ENCODE results near the gene COL6A5.

Gene COL6A5

DNA sequence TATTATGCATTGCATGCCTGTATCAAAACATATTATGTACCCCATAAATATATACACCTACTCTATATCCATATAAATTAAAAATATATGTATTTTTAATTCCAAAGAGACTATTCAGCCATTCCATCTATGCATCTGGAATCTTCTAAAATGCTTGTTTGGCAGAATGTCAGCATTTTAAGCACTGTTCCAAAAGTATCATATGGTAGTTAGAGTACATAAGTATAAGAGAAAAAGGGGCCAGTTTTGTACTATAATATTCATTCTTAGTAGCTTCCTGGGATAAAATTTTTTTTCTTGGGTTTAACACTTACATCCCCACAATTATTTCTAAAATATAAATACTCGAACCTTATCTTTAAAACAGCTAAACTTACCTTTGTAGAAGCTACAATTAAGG lies 111.1 kb downstream of the COL6A5 start:
- DNase-seq (ENCODE audit: low spot score in 2 of 2) (no peak), ATAC-seq (no peak)
- Mint-ChIP-seq H3K4me1 (no peaks in the 10 kb centered on the region), H3K36me3 (no peaks in the 10 kb centered on the region), H3K27ac (no peak overlapping the region), H3K4me3 (no peak overlapping the region), H3K9me3 (peaks cover under 1% of the 10 kb centered on the region)

DNA sequence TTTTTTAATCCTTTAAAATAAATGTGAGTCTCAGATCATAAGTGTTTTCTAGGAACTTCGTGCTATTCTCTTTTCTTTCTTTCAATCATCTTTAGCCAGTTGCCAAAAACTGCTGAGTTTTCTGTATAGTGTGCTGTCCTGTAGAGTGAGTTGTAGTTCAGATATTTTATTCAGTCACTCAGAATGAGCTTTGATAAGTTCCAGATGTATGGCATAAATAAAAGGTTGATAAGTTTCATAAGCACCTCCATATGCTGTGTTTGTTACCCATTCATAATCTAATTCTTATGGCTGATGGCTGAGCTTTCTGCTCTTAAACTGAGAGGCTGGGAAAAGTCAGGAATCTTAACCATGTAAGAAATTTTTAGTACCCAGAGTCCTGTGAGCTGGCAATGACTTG lies 112.2 kb downstream of the COL6A5 start:
- no peak for DNase-seq (ENCODE audit: low spot score in 2 of 2)
- Mint-ChIP-seq H3K4me1 (no peaks in the 10 kb centered on the region), H3K27ac (no peak overlapping the region)

DNA sequence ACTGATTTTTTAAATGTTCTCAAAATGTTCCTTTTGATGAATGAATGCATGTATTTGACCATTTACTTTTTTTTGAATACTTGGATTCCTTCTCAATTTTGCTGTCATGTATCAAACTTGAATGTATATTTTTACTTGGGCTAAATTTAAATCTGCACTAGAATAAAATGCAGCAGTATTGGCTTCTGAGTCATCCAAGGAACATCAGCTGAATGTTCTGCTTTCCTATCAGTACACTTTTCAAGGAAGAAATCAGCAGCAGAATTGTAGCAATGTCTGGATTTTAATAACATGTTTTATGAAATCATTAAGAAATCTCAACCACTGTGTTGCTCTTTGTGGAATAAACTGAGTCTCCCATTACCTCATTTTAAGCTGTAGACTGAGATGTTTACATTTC lies 114.5 kb downstream of the COL6A5 start:
- no peaks in the 10 kb centered on the region for H3K9me3 Mint-ChIP-seq
- H3K4me3 Mint-ChIP-seq, result no peak overlapping the region
- DNase-seq (ENCODE audit: low spot score in 2 of 2), result no peak
- H3K4me1 Mint-ChIP-seq, result no peaks in the 10 kb centered on the region
- ATAC-seq, result no peak
- no peaks in the 10 kb centered on the region for H3K36me3 Mint-ChIP-seq
- H3K27ac Mint-ChIP-seq, result no peak overlapping the region

More for the DNA sequence above, 112.2 kb downstream of the COL6A5 start:
- ATAC-seq, result no peak
- Mint-ChIP-seq H3K9me3 (no peaks in the 10 kb centered on the region), H3K4me3 (no peak overlapping the region), H3K36me3 (no peaks in the 10 kb centered on the region)

DNA sequence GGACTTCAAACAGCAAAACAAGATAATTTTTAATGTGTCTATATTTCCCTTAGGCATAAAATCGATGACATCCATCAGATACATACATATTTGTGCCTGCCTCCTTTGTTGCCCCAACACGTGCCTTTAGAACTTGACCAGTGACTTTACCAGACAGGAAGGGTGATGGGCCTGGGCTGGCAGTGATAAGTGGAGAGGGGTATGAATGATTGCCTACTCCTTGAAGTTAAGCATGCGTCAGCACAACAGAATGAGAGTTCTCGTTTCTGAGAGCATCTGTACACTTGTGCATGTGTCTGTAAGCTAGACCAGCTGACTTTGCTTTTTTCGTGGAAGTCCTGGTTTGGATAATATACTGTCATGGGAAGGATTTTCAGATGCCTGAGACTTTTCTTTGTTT lies 116.6 kb downstream of the COL6A5 start:
- Mint-ChIP-seq H3K27ac (no peak overlapping the region), H3K4me1 (no peaks in the 10 kb centered on the region), H3K4me3 (no peak overlapping the region), H3K9me3 (no peaks in the 10 kb centered on the region), H3K36me3 (no peaks in the 10 kb centered on the region)
- DNase-seq (ENCODE audit: low spot score in 2 of 2) (no peak), ATAC-seq (no peak)

DNA sequence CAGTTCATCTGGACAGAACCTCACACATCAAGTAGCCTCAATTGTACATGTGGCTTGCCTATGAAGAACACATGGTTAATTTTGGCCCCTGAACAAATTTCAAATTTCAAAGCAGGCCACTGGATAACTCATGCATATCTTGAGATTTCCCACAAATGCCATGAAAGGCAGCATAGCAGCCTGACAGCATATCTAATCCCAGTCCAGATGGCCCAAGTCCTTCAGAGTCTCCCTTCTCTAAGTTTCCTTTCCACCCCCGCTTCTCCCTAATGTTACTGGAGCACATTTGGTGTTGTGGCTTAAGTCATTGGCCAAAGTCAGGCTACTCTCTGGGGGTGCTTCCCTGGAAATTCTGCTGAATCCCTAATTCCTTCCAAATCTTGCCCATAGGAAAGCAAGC lies 117.7 kb downstream of the COL6A5 start:
- Mint-ChIP-seq H3K9me3 (no peaks in the 10 kb centered on the region), H3K27ac (no peak overlapping the region), H3K4me3 (no peak overlapping the region), H3K4me1 (no peaks in the 10 kb centered on the region), H3K36me3 (no peaks in the 10 kb centered on the region)
- no peak for DNase-seq (ENCODE audit: low spot score in 2 of 2)
- no peak for ATAC-seq

DNA sequence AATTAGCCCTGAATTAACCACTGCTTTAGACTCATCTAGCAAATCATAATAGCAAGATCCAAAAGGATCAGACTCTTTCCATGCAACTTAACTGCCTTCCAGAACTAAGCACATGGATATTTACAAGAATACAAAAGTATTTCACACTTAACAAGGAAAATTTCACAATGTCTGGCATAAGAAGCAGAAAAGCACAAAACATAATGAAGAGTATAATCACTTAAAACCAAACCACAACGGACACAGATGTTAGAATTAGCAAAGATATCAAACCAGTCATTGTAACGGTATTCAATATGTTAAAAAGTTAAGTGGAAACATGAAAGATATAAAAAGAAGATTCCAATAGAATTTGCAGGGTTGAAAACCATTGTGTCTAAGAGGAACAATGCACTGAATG lies 120.0 kb downstream of the COL6A5 start:
- no peaks in the 10 kb centered on the region for H3K36me3 Mint-ChIP-seq
- no peak overlapping the region for H3K4me3 Mint-ChIP-seq
- H3K4me1 Mint-ChIP-seq, result no peaks in the 10 kb centered on the region
- no peak for ATAC-seq
- no peak overlapping the region for H3K27ac Mint-ChIP-seq
- no peak for DNase-seq (ENCODE audit: low spot score in 2 of 2)
- H3K9me3 Mint-ChIP-seq, result no peaks in the 10 kb centered on the region

DNA sequence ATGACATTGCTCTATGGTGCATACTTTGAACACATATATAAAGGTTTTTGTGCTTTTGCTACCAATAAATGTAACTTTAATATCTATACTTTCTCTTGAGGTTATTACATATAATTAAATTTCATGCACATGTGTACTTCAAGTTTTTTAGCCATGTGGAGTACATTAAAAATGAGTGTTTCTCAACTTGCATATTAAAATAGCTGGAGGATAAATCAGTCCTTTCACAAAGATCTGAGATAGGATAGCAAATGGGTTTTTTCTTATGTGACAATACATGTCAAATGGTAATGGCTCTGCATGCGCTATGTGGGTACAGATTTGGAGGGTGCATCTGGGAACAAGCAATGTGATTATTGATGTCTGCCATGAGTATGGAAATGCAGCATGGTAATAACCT lies 122.8 kb downstream of the COL6A5 start:
- ATAC-seq (no peak), DNase-seq (ENCODE audit: low spot score in 2 of 2) (no peak)
- Mint-ChIP-seq H3K36me3 (no peaks in the 10 kb centered on the region), H3K27ac (no peak overlapping the region), H3K4me1 (no peaks in the 10 kb centered on the region), H3K9me3 (no peaks in the 10 kb centered on the region), H3K4me3 (no peak overlapping the region)

DNA sequence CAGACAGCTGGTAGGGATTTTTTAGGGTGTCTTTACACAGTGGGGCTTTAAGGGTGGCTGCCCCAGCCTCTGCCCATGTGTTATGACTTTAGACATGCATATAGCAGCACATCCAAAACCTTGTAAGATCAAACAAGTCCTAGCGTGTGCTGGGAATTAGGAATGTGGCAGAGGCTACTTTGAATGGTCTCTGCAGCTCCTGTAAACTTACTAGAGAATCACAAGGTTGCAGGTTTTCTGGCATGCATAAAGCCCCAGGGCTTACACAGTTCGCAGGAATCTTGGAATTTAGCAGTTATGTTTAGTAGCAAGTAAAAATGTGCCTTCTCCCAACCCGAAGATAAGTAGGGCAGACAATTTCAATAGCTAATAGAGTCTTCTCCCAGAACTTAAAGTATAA lies 124.7 kb downstream of the COL6A5 start:
- no peak for ATAC-seq
- H3K36me3 Mint-ChIP-seq, result no peaks in the 10 kb centered on the region
- H3K4me3 Mint-ChIP-seq, result no peak overlapping the region
- H3K9me3 Mint-ChIP-seq, result peaks cover 4% of the 10 kb centered on the region
- no peaks in the 10 kb centered on the region for H3K4me1 Mint-ChIP-seq
- DNase-seq (ENCODE audit: low spot score in 2 of 2), result no peak
- no peak overlapping the region for H3K27ac Mint-ChIP-seq

DNA sequence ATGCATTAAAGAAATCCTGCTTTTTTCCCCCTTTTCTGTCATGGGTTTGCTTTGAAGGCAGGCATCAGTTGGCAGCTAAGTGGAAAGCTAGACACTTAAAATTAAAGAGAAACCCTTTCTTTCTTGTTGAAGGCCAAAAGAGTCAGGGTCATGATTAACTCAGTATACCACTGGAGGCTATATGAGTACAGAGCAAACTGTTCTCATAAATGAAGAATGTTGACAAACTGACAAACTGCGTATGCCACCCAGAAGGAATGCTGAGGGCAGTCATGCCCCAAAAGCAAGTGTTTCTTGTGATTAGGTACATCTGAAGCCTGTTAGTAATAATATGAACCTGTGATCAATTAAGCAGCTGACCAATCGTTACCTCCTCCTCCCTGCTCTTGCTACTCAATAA lies 127.9 kb downstream of the COL6A5 start:
- DNase-seq (ENCODE audit: low spot score in 2 of 2) (no peak), ATAC-seq (no peak)
- H3K9me3 Mint-ChIP-seq, result peaks cover 4% of the 10 kb centered on the region
- no peaks in the 10 kb centered on the region for H3K36me3 Mint-ChIP-seq
- no peak overlapping the region for H3K4me3 Mint-ChIP-seq
- H3K4me1 Mint-ChIP-seq, result no peaks in the 10 kb centered on the region
- H3K27ac Mint-ChIP-seq, result no peak overlapping the region

DNA sequence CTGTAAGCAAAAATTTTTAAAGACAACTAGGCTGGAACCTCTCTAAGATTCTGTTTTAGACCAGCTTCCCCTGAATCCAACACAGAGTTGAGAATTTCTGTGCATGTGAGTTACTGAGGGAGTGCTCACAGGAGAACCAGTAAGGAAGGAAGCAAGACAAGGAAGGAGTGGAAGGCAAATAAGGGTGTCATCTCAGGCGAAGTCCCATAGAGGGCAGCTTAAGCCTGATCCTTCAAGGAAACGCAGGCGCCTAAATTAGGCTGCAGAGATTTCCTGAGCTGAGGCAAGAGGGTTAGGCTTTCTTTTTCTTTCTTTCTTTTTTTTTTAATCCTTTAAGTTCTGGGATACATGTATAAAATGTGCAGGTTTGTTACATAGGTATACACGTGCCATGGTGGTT lies 135.3 kb downstream of the COL6A5 start:
- Mint-ChIP-seq H3K27ac (no peak overlapping the region), H3K4me3 (no peak overlapping the region), H3K4me1 (no peaks in the 10 kb centered on the region), H3K36me3 (no peaks in the 10 kb centered on the region), H3K9me3 (no peaks in the 10 kb centered on the region)
- DNase-seq (ENCODE audit: low spot score in 2 of 2), result no peak
- no peak for ATAC-seq

DNA sequence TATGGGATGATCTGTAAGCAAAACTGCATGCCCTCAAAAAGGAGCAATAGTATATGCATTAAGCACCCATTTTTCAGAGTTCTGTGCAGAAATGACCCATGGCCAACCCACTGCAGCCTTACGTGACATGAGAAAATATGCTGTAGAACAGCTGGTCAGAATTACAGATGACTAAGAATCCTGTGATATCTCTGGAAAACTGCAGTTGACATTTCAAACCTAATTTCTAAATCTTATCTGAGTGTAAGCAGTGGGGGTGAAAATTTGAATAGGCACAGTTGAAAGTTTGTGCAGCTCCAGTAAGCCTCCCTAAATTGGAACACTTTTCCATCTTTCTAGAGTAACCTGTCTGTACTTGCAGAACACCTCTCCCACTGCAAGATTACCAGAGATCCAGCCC lies 142.8 kb downstream of the COL6A5 start:
- DNase-seq (ENCODE audit: low spot score in 2 of 2) (no peak), ATAC-seq (no peak)
- Mint-ChIP-seq H3K9me3 (no peaks in the 10 kb centered on the region), H3K36me3 (no peaks in the 10 kb centered on the region), H3K27ac (no peak overlapping the region), H3K4me1 (no peaks in the 10 kb centered on the region), H3K4me3 (no peak overlapping the region)

DNA sequence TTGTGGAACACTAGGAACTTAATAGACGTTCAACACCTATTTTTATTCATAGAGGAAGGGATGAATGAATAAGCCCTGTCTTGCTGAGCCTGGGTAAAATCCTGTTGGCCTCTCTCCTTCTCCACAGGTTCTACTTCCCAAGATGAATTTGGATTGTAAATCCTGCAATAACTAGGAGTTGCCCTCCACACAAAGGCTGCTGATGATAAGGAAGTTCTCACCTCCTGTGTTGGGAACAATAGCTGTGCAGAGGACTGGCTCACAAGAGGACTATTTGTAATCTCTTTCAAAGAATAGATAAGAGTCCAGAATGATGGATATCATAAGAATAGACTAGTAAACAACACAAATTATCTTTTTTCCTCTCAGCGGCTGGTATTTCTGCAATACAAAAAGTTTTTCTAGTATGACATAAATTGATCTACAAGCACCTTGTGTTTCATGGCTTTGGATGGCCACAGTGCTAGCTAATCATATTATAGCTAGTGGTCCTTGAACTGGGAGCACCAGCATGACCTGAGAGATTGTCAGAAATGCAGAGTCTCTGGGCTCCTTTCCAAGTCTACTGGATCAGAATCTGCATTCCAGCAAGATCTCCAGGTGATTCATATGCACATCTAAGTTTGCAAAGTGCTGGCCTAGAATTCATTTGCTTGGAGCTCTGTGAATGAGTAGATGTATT lies 143.4 kb downstream of the COL6A5 start:
- H3K4me1 Mint-ChIP-seq, result no peaks in the 10 kb centered on the region
- no peak overlapping the region for H3K4me3 Mint-ChIP-seq
- DNase-seq (ENCODE audit: low spot score in 2 of 2), result no peak
- H3K27ac Mint-ChIP-seq, result no peak overlapping the region
- no peaks in the 10 kb centered on the region for H3K9me3 Mint-ChIP-seq
- no peak for ATAC-seq
- no peaks in the 10 kb centered on the region for H3K36me3 Mint-ChIP-seq

DNA sequence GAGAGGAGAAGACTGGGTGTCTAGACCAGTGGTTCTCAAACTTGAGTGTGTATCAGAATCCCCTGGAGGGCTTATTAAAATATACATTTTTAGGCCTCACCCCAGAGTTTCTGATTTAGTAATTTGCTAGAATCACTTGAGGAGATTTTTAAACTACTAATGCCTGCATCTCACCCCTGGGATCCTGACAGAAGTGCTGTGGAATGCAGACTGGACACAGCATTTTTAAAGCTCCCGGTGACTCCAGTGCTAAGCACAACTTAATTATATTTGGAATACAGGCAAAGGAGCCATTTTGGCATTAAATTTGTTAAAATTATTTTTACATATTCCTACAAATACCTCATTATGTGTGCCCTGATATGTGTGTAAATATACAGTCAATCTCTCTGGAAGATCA lies 144.8 kb downstream of the COL6A5 start:
- Mint-ChIP-seq H3K36me3 (no peaks in the 10 kb centered on the region), H3K4me1 (no peaks in the 10 kb centered on the region), H3K9me3 (no peaks in the 10 kb centered on the region), H3K27ac (no peak overlapping the region), H3K4me3 (no peak overlapping the region)
- ATAC-seq (no peak), DNase-seq (ENCODE audit: low spot score in 2 of 2) (no peak)

DNA sequence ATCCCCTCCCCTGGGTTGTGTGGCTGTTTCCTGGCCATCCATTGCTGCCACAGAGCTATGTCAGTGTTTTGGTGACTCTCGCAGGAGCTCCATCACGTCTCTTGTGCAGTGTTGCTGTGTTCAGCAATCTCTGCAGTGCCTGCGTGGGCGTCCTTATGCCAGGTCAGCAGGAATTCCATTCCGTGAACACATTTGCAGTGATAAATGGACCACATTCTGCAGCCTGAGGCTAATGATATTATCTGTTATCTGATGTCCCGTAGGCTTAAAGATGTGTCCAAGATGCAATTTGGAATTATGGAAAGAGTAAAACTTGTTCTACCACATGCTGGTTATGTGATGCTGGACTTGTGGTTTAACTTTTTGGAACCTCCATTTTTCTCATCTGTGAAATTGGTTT lies 146.0 kb downstream of the COL6A5 start:
- ATAC-seq (no peak), DNase-seq (ENCODE audit: low spot score in 2 of 2) (no peak)
- Mint-ChIP-seq H3K4me1 (no peaks in the 10 kb centered on the region), H3K4me3 (no peak overlapping the region), H3K27ac (no peak overlapping the region), H3K9me3 (no peaks in the 10 kb centered on the region), H3K36me3 (no peaks in the 10 kb centered on the region)

DNA sequence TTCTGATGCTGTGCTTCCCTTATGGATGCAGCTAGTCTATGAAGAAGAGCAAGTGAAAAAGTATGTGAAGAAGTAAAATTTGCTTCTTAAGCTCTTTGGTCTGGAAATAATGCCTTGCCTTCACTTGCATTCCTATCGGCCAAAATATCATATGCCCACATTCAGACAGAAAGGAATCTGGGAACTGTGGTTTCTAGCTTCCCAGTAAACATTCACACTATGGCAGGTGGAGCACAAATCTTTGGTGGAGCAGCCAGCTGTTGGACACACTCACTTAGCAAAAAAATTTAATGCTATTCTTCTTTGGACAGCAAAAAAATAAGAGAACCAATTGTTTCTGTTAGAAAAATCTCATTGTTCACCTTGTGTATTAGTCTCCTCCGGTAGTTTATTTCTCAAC lies 159.2 kb downstream of the COL6A5 start:
- Mint-ChIP-seq H3K9me3 (no peaks in the 10 kb centered on the region), H3K4me1 (no peaks in the 10 kb centered on the region), H3K27ac (no peak overlapping the region), H3K36me3 (no peaks in the 10 kb centered on the region), H3K4me3 (no peak overlapping the region)
- ATAC-seq (no peak), DNase-seq (ENCODE audit: low spot score in 2 of 2) (no peak)

DNA sequence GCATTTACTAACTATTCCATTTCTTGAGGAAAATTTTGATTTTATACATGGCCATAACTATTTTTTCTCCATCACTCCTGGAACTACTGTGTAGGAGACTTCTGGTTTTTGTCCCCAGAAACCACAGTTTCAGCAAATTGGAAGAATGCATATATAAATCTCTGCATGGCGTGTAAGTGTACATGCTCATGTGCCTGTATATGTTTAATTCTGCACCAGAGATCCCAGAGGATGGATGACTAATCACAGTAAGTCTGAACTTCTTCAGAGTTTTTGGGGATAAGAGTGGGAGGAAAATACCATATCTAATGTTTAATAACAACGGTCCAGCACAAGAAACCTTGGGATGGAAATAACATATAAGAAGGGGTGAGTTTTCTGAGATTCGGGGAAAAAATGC lies 160.6 kb downstream of the COL6A5 start:
- no peaks in the 10 kb centered on the region for H3K4me1 Mint-ChIP-seq

DNA sequence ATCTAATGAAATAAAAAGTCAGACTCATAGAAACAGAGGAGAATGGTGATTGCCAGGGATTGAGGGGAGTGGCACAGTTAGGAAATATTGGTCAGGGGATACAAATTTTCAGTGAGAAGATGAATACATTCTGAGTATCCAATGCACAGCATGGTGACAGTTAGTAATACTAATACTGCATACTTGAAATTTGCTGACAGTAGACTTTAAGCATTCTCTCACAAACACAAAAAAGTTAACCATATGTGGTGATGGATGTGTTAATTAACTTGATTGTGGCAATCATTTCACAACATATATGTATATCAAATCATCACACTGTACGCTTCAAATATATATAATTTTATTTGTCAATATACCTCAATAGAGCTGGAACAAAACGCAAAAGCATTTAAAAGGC lies 162.3 kb downstream of the COL6A5 start:
- Mint-ChIP-seq H3K4me3 (no peak overlapping the region), H3K27ac (no peak overlapping the region), H3K36me3 (no peaks in the 10 kb centered on the region), H3K9me3 (peaks cover 4% of the 10 kb centered on the region), H3K4me1 (no peaks in the 10 kb centered on the region)
- ATAC-seq (no peak), DNase-seq (ENCODE audit: low spot score in 2 of 2) (no peak)

More for the DNA sequence above, 160.6 kb downstream of the COL6A5 start:
- DNase-seq (ENCODE audit: low spot score in 2 of 2), result no peak
- Mint-ChIP-seq H3K27ac (no peak overlapping the region), H3K36me3 (no peaks in the 10 kb centered on the region), H3K4me3 (no peak overlapping the region), H3K9me3 (no peaks in the 10 kb centered on the region)
- ATAC-seq, result no peak
